Stimulated activated CD8-positive, alpha-beta memory T cell treated with anti-CD3 and anti-CD28 coated beads, Interleukin-4, amount 100 ng/mL, for 48 hours (primary cell): Measurements from ENCODE around the gene ZNF644.
A peak's percentile ranks its signal among the peaks of the same experiment; 100 is the strongest.

Experiments
- DNase-seq: peaks from one replicate; pipeline ENCODE4 v3.0.0-alpha.2; 2020

Gene ZNF644

DNA sequence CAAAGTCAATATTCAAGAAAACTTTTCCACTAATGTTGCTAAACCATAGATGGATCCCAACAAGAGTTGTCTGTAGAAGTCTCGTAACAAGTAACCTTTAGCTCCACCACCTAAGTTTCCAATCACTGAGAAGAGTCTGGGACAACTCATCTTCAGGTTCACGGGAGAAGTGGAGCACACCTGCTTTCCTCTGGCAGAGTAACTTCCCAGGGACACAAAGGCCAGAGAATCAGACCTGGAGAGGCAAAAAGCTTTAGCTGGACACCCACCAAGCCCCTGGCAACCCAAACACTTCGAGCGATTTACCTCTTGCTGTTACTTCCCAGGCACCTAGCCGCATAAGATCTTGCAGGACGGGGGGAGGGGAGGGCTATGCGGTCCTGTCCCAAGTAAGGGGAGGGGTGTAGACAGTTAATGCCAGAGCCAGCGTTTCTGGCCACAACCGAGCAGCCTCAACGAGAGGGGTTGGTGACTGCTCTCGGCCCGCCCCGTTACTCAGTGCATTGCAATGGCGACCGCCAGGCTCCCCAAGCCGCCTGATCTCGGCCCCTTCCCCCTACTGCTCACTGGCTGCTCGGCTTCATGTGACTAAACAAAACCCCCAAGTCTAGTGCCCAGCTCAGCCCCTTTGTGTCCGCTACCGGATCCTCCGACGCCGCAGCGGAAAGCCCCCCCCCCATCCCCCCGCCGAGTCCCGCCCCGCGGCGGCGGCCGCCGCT is 709 bp downstream of the ZNF644 start:
- DNase-seq, result peak; percentile 79

- no peak for DNase-seq
These were observed 1.3 kb downstream of the ZNF644 start for GRCh38 chr1:91020486-91020885.

- DNase-seq, result no peak
These were observed 3.8 kb downstream of the ZNF644 start for GRCh38 chr1:91018006-91018405.

- no peak for DNase-seq
These were observed 5.9 kb downstream of the ZNF644 start for GRCh38 chr1:91015794-91016550.

GRCh38 chr1:91015358-91015780 is 6.5 kb downstream of the ZNF644 start:
- no peak for DNase-seq

GRCh38 chr1:91014475-91014874 is 7.4 kb downstream of the ZNF644 start:
- DNase-seq, result no peak

- no peak for DNase-seq
These were observed 8.5 kb downstream of the ZNF644 start for GRCh38 chr1:91013302-91013701.

- DNase-seq, result no peak
These were observed 9.6 kb downstream of the ZNF644 start for GRCh38 chr1:91012196-91012595.

DNA sequence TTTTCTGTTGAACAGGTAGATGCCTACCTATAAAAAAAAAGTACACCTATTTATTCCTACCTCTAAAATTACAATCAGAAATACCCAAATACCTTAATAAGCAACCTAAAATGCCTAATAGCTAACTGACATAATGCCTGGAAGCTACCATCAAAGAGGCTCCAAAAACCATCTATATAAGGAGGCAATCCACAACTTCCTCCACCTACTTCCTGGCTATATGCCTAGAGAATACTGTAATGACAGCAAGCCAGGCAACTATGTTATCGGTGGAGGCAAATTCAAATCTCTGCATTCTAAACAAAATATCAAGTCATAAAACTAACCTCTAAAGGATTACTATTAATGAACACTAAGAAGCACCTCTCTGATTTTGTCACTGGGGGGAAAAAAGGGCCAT is 10.1 kb downstream of the ZNF644 start:
- no peak for DNase-seq

- DNase-seq, result no peak
These were observed 14.0 kb downstream of the ZNF644 start for GRCh38 chr1:91007827-91008226.

DNA sequence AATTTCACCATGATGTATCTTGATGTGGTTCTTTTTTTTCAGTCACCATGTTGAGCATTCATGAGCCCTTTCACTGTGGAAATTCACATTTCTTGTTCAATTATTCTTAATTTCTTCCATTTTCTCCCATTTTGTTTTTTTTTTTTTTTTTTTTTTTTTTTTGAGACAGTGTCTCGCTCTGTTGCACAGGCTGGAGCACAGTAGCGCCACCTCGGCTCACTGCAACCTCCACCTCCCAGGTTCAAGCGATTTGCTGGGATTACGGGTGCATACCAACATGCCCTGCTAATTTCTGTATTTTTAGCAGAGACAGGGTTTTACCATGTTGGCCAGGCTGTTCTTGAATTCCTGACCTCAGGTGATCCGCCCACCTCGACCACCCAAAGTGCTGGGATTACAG is 14.7 kb downstream of the ZNF644 start:
- DNase-seq, result no peak

- no peak for DNase-seq
These were observed 15.5 kb downstream of the ZNF644 start for GRCh38 chr1:91006113-91006908.

- no peak for DNase-seq
These were observed 16.6 kb downstream of the ZNF644 start for GRCh38 chr1:91005285-91005684.

DNA sequence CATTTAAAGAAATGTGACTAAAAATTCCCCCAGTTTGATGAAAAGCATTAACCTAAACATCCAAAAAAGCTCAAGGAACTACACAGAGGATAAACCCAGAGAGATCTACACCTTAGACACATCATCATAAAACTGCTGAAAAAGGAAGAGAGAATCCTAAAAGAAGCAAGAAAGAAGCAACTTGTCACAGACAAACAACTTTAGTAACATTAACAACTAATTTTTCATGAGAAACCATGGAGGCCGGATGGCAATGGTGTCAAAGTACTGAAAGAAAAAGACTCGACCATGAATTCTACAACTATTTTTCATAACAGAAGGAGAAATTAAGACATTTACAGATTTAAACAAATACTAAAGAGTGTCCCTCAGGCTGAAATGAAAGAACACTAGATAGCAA is 17.7 kb downstream of the ZNF644 start:
- no peak for DNase-seq

- no peak for DNase-seq
These were observed 25.0 kb downstream of the ZNF644 start for GRCh38 chr1:90996742-90997413.

GRCh38 chr1:90995311-90995894 is 26.4 kb downstream of the ZNF644 start:
- no peak for DNase-seq

DNA sequence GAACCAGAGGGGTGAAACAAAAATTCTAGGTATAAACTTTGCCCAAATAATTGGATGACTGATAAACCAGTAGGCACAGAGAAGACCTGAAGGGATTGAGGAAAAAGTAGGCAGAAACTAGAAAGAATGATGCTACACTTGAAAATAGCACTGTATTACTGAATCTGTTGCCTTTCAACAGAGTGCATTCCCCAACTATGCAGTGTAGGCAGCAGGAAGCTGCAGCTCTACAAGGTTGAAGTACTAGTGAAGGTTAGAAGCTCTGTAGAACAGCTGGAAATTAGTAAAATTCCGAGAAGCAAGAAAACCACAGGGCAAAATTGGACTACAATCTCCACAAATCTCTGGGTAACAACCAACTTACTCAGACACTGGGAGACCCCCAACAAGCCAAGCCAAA is 27.4 kb downstream of the ZNF644 start:
- DNase-seq, result no peak

DNA sequence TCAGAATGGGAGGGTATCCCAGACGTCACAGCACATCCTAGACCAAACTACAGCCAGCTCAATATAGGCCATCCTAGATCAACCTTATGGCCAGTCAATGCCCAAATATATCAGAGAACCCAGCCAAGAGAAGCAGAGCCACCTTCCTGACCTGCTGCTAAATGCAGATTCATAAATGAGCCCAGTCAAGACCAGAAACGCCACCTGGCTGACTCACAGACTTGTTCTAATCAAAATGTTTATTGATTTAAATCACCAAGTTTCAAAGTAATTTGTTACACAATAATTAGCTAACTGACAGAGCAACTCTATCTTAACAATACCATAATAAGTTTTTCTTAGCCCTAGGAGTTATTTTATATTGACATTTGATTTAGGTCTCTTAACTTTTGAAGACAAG is 28.6 kb downstream of the ZNF644 start:
- no peak for DNase-seq

GRCh38 chr1:90990779-90991178 is 31.1 kb downstream of the ZNF644 start:
- no peak for DNase-seq

DNA sequence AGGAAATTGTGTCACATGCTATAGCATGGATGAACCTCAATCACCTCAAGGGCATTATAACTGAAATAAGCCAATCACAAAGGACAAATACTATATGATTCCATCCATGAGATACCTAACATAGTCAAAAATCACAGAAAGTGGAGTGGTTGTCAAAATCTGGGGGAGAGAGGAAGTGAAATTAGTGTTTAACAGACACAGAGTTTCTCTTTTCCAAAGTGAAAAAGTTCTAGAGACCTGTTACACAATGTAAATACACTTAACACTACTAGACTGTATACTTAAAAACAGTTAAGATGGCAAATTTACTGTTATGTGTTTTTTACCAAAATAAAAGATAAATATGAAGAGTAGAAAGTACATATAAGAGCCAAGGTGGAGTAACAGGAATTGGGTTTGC is 31.8 kb downstream of the ZNF644 start:
- DNase-seq, result no peak

DNA sequence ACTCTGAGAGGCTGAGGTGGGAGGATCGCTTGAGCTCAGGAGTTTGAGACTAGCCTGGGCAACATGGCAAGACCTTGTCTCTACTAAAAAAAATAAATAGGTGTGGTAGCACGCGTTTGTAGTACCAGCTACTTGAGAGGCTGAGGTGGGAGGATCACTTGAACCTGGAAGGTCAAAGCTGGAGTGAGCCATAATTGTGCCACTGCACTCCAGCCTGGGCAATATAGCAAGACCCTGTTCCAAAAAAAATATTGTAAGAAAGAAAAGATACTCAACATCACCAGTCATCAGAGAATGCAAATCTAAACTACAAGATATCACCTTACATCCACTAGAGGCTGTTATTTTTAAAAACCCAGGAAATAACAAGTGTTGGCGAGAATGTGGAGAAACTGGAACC is 32.5 kb downstream of the ZNF644 start:
- no peak for DNase-seq

GRCh38 chr1:90987841-90988240 is 34.0 kb downstream of the ZNF644 start:
- DNase-seq, result no peak

DNA sequence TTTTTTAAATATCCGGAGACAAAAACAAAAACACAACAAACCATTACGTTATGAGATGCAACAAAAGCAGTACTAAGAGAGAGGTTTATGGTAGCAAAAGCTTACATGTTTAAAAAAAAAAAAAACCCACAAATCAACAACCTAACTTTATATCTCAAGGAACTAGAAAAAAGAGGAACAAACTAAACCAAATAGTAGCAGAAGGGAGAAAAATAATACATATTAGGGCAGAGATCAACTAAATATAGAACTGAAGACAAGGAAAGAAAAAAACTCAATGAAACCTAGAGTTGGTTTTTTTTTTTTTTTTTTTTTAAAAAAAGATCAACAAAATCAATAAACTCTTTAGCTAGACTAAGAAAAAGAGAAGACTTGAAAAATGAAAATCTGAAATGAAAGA is 34.9 kb downstream of the ZNF644 start:
- no peak for DNase-seq
